MM.1S (cell line): Measurements from ENCODE around the gene CLSTN1.

Experiments used
- DNase-seq: peaks from one replicate; pipeline ENCODE4 v3.0.0-alpha.2; 2015
- H2AFZ ChIP-seq: fragments of 300-600 bp; sonication (generic); 2 replicates; pipeline ENCODE4 v1.6.0; 2016; ENCODE audit warnings: antibody characterized with exemption, low read length
- H3F3A ChIP-seq: fragments of 300-600 bp; sonication (generic); 2 replicates; pipeline ENCODE4 v1.6.1; 2016; ENCODE audit warnings: mild to moderate bottlenecking, antibody characterized with exemption, low read length, moderate library complexity, mixed read lengths; ENCODE audit not compliant: insufficient read depth
- H3K27ac ChIP-seq: fragments of 300-600 bp; sonication (generic); 2 replicates; pipeline ENCODE4 v1.5.1; 2016; ENCODE audit warnings: mild to moderate bottlenecking, low read length
- H3K27me3 ChIP-seq: fragments of 300-600 bp; sonication (generic); replicated peaks from 2 replicates; pipeline ENCODE4 v1.6.0; 2016; ENCODE audit warnings: low read length; ENCODE audit not compliant: insufficient read depth
- H3K36me3 ChIP-seq: fragments of 300-600 bp; sonication (generic); replicated peaks from 2 replicates; pipeline ENCODE4 v1.6.1; 2016; ENCODE audit warnings: mild to moderate bottlenecking, low read length, mixed read lengths; ENCODE audit not compliant: insufficient read depth
- H3K4me1 ChIP-seq: fragments of 300-600 bp; sonication (generic); 2 replicates; pipeline ENCODE4 v1.6.1; 2016; ENCODE audit warnings: low read length, mixed read lengths
- H3K4me2 ChIP-seq: fragments of 300-600 bp; sonication (generic); 2 replicates; pipeline ENCODE4 v1.6.0; 2016; ENCODE audit warnings: low read depth, low read length
- H3K4me3 ChIP-seq: fragments of 300-600 bp; sonication (generic); 2 replicates; pipeline ENCODE4 v1.5.1; 2016; ENCODE audit warnings: low read length, mixed read lengths
- H3K79me2 ChIP-seq: fragments of 300-600 bp; sonication (generic); 2 replicates; pipeline ENCODE4 v1.6.1; 2016; ENCODE audit warnings: mixed run types, low read length, mixed read lengths
- H3K9ac ChIP-seq: fragments of 300-600 bp; sonication (generic); 2 replicates; pipeline ENCODE4 v1.6.1; 2016; ENCODE audit warnings: low read length, mixed read lengths
- H3K9me2 ChIP-seq: fragments of 300-600 bp; sonication (generic); replicated peaks from 2 replicates; pipeline ENCODE4 v1.6.1; 2016; ENCODE audit warnings: mild to moderate bottlenecking, low read length, mixed read lengths; ENCODE audit not compliant: insufficient read depth
- H3K9me3 ChIP-seq: fragments of 300-600 bp; sonication (generic); replicated peaks from 2 replicates; pipeline ENCODE4 v1.6.1; 2016; ENCODE audit warnings: mild to moderate bottlenecking, low read length, mixed read lengths; ENCODE audit not compliant: insufficient read depth
- H4K20me1 ChIP-seq: fragments of 300-600 bp; sonication (generic); 2 replicates; pipeline ENCODE4 v1.6.1; 2016; ENCODE audit warnings: mild to moderate bottlenecking, low read length, moderate library complexity, mixed read lengths; ENCODE audit not compliant: insufficient read depth
- CTCF ChIP-seq: fragments of 300-600 bp; sonication (generic); IDR thresholded peaks from 2 replicates; pipeline ENCODE4 v1.5.1; 2016; ENCODE audit warnings: antibody characterized with exemption, low read length, mixed read lengths
- EZH2 ChIP-seq: fragments of 300-600 bp; sonication (generic); optimal IDR thresholded peaks from 2 replicates; pipeline ENCODE3; 2017; ENCODE audit warnings: low read depth, mild to moderate bottlenecking, antibody characterized with exemption, low read length, mixed read lengths
- EZH2phosphoT487 ChIP-seq: fragments of 300-600 bp; sonication (generic); IDR thresholded peaks from 2 replicates; pipeline ENCODE4 v1.6.1; 2018; ENCODE audit warnings: antibody characterized with exemption, low read length

CLSTN1 gene

GRCh38 chr1:9817734-9818133, 6.0 kb downstream of the CLSTN1 start:
- Histone ChIP-seq H3K4me2 (no peak overlapping the region), H4K20me1 (0 out of 2 replicates have a peak, but pooled peaks cover 4% of the 10 kb centered on the region), H3F3A (no peaks in the 10 kb centered on the region), H2AFZ (no peak overlapping the region), H3K4me1 (peaks cover 10% of the 10 kb centered on the region), H3K9me2 (no peaks in the 10 kb centered on the region), H3K4me3 (no peak overlapping the region), H3K27ac (no peak overlapping the region), H3K36me3 (no peaks in the 10 kb centered on the region), H3K9me3 (no peaks in the 10 kb centered on the region), H3K9ac (no peak overlapping the region), H3K27me3 (no peaks in the 10 kb centered on the region), H3K79me2 (peaks cover 93% of the 10 kb centered on the region)
- TF ChIP-seq CTCF (no peak), EZH2 (no peak), EZH2phosphoT487 (no peak)
- no peak for DNase-seq

GRCh38 chr1:9816199-9816598, 7.6 kb downstream of the CLSTN1 start:
- Histone ChIP-seq H2AFZ (no peak overlapping the region), H3K4me1 (no peaks in the 10 kb centered on the region), H3K36me3 (no peaks in the 10 kb centered on the region), H3K4me3 (no peak overlapping the region), H3K9ac (no peak overlapping the region), H4K20me1 (0 out of 2 replicates have a peak, but pooled peaks cover 4% of the 10 kb centered on the region), H3K9me3 (no peaks in the 10 kb centered on the region), H3K4me2 (no peak overlapping the region), H3K27ac (no peak overlapping the region), H3K9me2 (no peaks in the 10 kb centered on the region), H3F3A (no peaks in the 10 kb centered on the region), H3K27me3 (no peaks in the 10 kb centered on the region), H3K79me2 (peaks cover 93% of the 10 kb centered on the region)
- DNase-seq = no peak
- TF ChIP-seq CTCF (no peak), EZH2 (no peak)

GRCh38 chr1:9815150-9815549, 8.6 kb downstream of the CLSTN1 start:
- TF ChIP-seq CTCF (no peak), EZH2 (no peak), EZH2phosphoT487 (no peak)
- Histone ChIP-seq H3K4me1 (no peaks in the 10 kb centered on the region), H3K36me3 (no peaks in the 10 kb centered on the region), H3K27ac (no peak overlapping the region), H2AFZ (no peak overlapping the region), H3K9me2 (no peaks in the 10 kb centered on the region), H3K27me3 (no peaks in the 10 kb centered on the region), H3K4me2 (no peak overlapping the region), H4K20me1 (no peaks in the 10 kb centered on the region), H3F3A (no peaks in the 10 kb centered on the region), H3K9ac (no peak overlapping the region), H3K79me2 (peaks cover 88% of the 10 kb centered on the region), H3K4me3 (no peak overlapping the region), H3K9me3 (no peaks in the 10 kb centered on the region)
- no peak for DNase-seq
